ENCODE data around the gene ANGEL1. TPM values are rescaled to one million over a fixed set of nuclear protein-coding genes. Genes with fewer than 3 reads are reported as not detected.

Gene ANGEL1, protein sequence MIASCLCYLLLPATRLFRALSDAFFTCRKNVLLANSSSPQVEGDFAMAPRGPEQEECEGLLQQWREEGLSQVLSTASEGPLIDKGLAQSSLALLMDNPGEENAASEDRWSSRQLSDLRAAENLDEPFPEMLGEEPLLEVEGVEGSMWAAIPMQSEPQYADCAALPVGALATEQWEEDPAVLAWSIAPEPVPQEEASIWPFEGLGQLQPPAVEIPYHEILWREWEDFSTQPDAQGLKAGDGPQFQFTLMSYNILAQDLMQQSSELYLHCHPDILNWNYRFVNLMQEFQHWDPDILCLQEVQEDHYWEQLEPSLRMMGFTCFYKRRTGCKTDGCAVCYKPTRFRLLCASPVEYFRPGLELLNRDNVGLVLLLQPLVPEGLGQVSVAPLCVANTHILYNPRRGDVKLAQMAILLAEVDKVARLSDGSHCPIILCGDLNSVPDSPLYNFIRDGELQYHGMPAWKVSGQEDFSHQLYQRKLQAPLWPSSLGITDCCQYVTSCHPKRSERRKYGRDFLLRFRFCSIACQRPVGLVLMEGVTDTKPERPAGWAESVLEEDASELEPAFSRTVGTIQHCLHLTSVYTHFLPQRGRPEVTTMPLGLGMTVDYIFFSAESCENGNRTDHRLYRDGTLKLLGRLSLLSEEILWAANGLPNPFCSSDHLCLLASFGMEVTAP
- total RNA-seq (2014; rRNA removed): 9.2 and 12.4 TPM in 2 replicates
- percentile 63 among the genes with signal in this experiment for Bru-seq, nascent RNA
- BruChase-seq, experiment 1, labeled RNA remaining after a 6-hour chase: percentile 64 among the genes with signal in this experiment
- BruChase-seq, experiment 2, labeled RNA remaining after a 2-hour chase: percentile 60 among the genes with signal in this experiment
- long read RNA-seq, full-length matches to known transcripts: 15 of 25 reads
- long read RNA-seq, partial matches to known transcripts: 3 of 25 reads
- long read RNA-seq, other reads (novel, unspliced or antisense): 7 of 25 reads

DNA sequence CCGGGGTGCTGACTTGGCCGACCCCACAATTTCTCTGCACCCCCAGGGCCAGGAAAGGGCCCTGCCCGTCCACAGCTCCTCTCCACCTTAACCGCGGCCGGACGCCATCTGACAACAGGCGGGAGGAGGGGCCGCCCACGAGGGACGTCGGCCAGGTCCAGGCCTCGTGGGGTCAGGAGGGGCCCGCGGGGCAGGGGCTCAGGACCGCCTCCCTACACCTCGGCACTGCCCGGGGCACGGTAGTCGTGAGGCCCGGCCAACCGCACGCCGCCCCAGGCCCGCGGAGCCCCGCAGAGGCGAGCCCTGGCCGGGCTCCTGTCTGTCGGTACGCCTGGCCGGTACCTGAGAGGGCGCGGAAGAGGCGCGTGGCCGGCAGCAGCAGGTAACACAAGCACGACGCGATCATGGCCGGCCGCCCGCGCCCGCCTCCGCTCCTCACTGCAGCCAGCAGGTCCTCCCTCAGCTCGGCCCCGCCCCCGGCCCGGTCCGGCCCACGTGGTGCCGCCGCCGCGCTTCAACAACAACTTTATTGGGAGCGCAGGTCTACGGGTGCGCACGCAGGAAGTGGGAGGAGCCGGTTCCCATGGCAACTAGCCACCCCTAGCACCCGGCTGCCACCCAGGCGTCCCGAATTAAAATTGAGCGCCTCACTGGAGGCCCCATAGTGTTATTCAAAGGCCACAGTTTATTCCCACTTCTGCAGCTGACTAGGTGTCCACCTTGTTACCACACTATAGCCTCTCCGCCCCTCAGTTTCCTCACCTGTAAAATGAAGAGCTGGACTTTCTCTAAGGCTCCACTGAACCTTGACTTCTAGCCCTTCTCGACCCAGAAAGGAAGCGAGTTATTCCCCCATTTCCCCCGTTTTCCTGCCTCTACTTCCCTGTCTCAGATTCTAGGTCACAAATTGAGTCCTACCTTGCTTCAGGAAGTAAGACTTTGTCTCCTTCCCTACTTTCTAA is at the start of gene ANGEL1:
Gene ANGEL1, minus strand, starts transcription at position 461 of the 962 bp plus-strand sequence. Its CDS starts 55 bp downstream, at position 406.
- Histone ChIP-seq H2AFZ (ENCODE audit: low read length) (peak within 1 kb of the TSS; percentile 89), H3K27me3 (ENCODE audit: low read length) (peaks cover 15% of the 10 kb centered on the region), H3K9ac (ENCODE audit: low read length) (peak within 1 kb of the TSS; percentile 80), H3K4me2 (ENCODE audit: low read length) (peak within 1 kb of the TSS; percentile 100), H3K9me3 (ENCODE audit: low read length) (no peaks in the 10 kb centered on the region), H3F3A (ENCODE audit: low read length, unreplicated experiment) (no peaks in the 10 kb centered on the region), H3K4me3 (ENCODE audit: low read length) (peak within 1 kb of the TSS; percentile 93), H3K4me1 (ENCODE audit: insufficient read depth, low read length) (peaks cover 5% of the 10 kb centered on the region), H3K27ac (ENCODE audit: low read length) (0 out of 2 replicates have a peak within 1 kb of the TSS, but pooled peaks have one; percentile 6), H3K79me2 (ENCODE audit: low read length) (peaks cover 27% of the 10 kb centered on the region), H4K20me1 (ENCODE audit: low read length) (no peaks in the 10 kb centered on the region), H3K9me2 (replicated peaks; ENCODE audit: low read length) (no peaks in the 10 kb centered on the region), H3K36me3 (ENCODE audit: low read depth, low read length) (peaks cover 11% of the 10 kb centered on the region)
- peak; percentile 86 for ATAC-seq
- ChIA-PET POLR2A (ENCODE audit: unreplicated experiment) (no interaction called here), CTCF (no interaction called here)
- intact Hi-C loops (cut with micrococcal nuclease): loop anchor here (5.0 kb wide), 2 partner anchors 50 to 150 kb away; partner anchors contain the start of gene VASH1
- no TSS peak for BruUV-seq (replicated peaks)
- TF ChIP-seq EZH2phosphoT487 (IDR thresholded peaks at IDR 0.05; ENCODE audit: borderline replicate concordance, low read length) (peak; percentile 92), EZH2 (IDR thresholded peaks at IDR 0.05; ENCODE audit: low read length, unreplicated experiment) (no peak)
- TF ChIP-seq, protein P1, sequence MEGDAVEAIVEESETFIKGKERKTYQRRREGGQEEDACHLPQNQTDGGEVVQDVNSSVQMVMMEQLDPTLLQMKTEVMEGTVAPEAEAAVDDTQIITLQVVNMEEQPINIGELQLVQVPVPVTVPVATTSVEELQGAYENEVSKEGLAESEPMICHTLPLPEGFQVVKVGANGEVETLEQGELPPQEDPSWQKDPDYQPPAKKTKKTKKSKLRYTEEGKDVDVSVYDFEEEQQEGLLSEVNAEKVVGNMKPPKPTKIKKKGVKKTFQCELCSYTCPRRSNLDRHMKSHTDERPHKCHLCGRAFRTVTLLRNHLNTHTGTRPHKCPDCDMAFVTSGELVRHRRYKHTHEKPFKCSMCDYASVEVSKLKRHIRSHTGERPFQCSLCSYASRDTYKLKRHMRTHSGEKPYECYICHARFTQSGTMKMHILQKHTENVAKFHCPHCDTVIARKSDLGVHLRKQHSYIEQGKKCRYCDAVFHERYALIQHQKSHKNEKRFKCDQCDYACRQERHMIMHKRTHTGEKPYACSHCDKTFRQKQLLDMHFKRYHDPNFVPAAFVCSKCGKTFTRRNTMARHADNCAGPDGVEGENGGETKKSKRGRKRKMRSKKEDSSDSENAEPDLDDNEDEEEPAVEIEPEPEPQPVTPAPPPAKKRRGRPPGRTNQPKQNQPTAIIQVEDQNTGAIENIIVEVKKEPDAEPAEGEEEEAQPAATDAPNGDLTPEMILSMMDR (conservative IDR thresholded peaks at IDR 0.05; ENCODE audit: low read depth, low read length): no peak
- DNase-seq: peak; percentile 94

DNA sequence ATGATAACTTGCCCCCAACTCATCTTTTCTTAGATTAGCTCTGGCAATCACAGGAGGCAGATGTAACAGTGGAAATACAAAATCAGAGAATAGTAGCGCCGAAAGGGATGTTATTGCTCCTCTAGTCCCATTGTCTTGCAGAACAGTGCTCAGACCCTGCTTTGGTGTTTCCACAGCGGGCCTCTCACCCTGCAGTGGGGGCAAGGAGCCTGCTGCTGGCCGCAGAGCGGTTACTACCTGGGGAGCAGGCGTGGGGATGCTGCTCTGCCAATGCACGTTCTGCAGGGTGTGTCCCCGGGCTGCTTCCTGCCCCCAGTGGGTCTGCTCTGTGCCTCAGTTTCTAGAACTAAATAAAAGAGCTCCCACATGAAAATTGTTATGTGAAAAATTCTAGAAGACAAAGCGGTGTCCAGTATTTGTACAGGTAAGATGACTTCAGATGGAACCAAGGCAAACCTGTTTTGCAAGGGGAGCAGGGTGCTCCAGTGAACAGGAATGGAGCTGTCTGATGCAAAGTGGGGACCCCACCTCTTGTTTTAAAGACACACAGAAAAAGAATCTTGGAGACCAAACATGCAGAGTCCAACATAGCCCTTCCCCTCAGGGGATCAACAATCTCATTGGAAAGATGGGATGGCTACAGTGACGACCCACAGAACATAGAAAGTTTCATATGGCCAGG is 49.0 kb upstream of the ANGEL1 start:
- H2AFZ ChIP-seq (ENCODE audit: low read length): no peak overlapping the region
- H3K9ac ChIP-seq (ENCODE audit: low read length): no peak overlapping the region
- POLR2A ChIA-PET (ENCODE audit: unreplicated experiment): no interaction called here
- H3K4me3 ChIP-seq (ENCODE audit: low read length): no peak overlapping the region
- no peaks in the 10 kb centered on the region for H3K9me2 ChIP-seq (replicated peaks; ENCODE audit: low read length)
- no TSS peak for BruUV-seq (replicated peaks)
- no peaks in the 10 kb centered on the region for H4K20me1 ChIP-seq (ENCODE audit: low read length)
- H3K27me3 ChIP-seq (ENCODE audit: low read length): peaks cover 48% of the 10 kb centered on the region
- no peaks in the 10 kb centered on the region for H3K79me2 ChIP-seq (ENCODE audit: low read length)
- no peak overlapping the region for H3K4me2 ChIP-seq (ENCODE audit: low read length)
- H3K9me3 ChIP-seq (ENCODE audit: low read length): no peaks in the 10 kb centered on the region
- TF ChIP-seq EZH2 (IDR thresholded peaks at IDR 0.05; ENCODE audit: low read length, unreplicated experiment): no peak
- TF ChIP-seq EZH2phosphoT487 (IDR thresholded peaks at IDR 0.05; ENCODE audit: borderline replicate concordance, low read length): no peak
- TF ChIP-seq, protein P1 (conservative IDR thresholded peaks at IDR 0.05; ENCODE audit: low read depth, low read length): no peak
- no peaks in the 10 kb centered on the region for H3K36me3 ChIP-seq (ENCODE audit: low read depth, low read length)
- ATAC-seq: no peak
- H3K4me1 ChIP-seq (ENCODE audit: insufficient read depth, low read length): no peaks in the 10 kb centered on the region
- DNase-seq: no peak
- H3K27ac ChIP-seq (ENCODE audit: low read length): no peak overlapping the region
- intact Hi-C loops (cut with micrococcal nuclease): no loop called here
- H3F3A ChIP-seq (ENCODE audit: low read length, unreplicated experiment): no peaks in the 10 kb centered on the region
- CTCF ChIA-PET: no interaction called here
